ENCODE results near the gene TRAK1. TPM values are rescaled to one million over a fixed set of nuclear protein-coding genes. Genes with fewer than 3 reads are reported as not detected.

TRAK1 gene
- polyA plus RNA-seq, 3 donors, result 6.6 to 40.8 (median 7.0) TPM

GRCh38 chr3:42084586-42084985 lies 6.6 kb upstream of the TRAK1 start:
- peaks cover 84% of the 10 kb centered on the region for H4K20me1 ChIP-seq (ENCODE audit: insufficient read depth, low read length)
- intact Hi-C loops (cut with micrococcal nuclease), result no loop called here
- H3K9ac ChIP-seq (ENCODE audit: insufficient read depth, low read length, poor library complexity, severe bottlenecking), result no peak overlapping the region
- Mint-ChIP-seq H3K27ac (peak overlapping the region in 1 of 7 donors; percentile 63), H3K36me3 (peaks cover 27% of the 10 kb centered on the region in 2 donors), H3K4me3 (no peak overlapping the region), H3K9me3 (peaks cover 0 to 2% (median 0%) of the 10 kb centered on the region in 7 donors), H3K4me1 (peaks cover 38% of the 10 kb centered on the region), H3K27me3 (ENCODE audit: low read depth in 3 of 3) (peaks cover 0 to 3% (median 0%) of the 10 kb centered on the region in 3 donors)
- peaks cover 80% of the 10 kb centered on the region for H3K79me2 ChIP-seq (ENCODE audit: insufficient read depth, low read length)
- H3K27me3 ChIP-seq (ENCODE audit: control insufficient read depth in 2 of 2, insufficient read depth in 2 of 2, low read length in 2 of 2), result no peaks in the 10 kb centered on the region
- H3K9me3 ChIP-seq (replicated peaks in 1 of 2; ENCODE audit: control insufficient read depth in 1 of 2, insufficient read depth in 1 of 2, low read length in 2 of 2), result no peaks in the 10 kb centered on the region
- H3K27ac ChIP-seq (ENCODE audit: low read depth in 1 of 2, low read length in 2 of 2), result no peak overlapping the region
- DNase-seq, result no peak
- H2AFZ ChIP-seq (ENCODE audit: insufficient read depth, low read depth, low read length, poor library complexity, severe bottlenecking), result no peak overlapping the region
- H3K4me2 ChIP-seq (replicated peaks; ENCODE audit: extremely low read depth, low read length, poor library complexity, severe bottlenecking), result no peak overlapping the region
- no peak overlapping the region for H3K4me3 ChIP-seq (replicated peaks in 1 of 3; ENCODE audit: low read depth in 2 of 3, low read length in 3 of 3)
- peaks cover 22 to 31% of the 10 kb centered on the region in 2 donors for H3K4me1 ChIP-seq (ENCODE audit: control insufficient read depth in 1 of 2, insufficient read depth in 2 of 2, low read length in 2 of 2)
- 92% methylated on average over 2 of the region's 3 CpGs for WGBS (ENCODE audit: insufficient coverage)
- TF ChIP-seq CTCF (IDR thresholded peaks at IDR 0.05), result no peak
- H3K36me3 ChIP-seq (replicated peaks in 1 of 2; ENCODE audit: control insufficient read depth in 1 of 2, insufficient read depth in 2 of 2, low read length in 2 of 2), result peaks cover 30% of the 10 kb centered on the region in 2 donors

- Histone ChIP-seq H4K20me1 (ENCODE audit: insufficient read depth, low read length) (peaks cover 72% of the 10 kb centered on the region), H3K4me3 (replicated peaks in 1 of 3; ENCODE audit: low read depth in 2 of 3, low read length in 3 of 3) (no peak overlapping the region), H3K36me3 (replicated peaks in 1 of 2; ENCODE audit: control insufficient read depth in 1 of 2, insufficient read depth in 2 of 2, low read length in 2 of 2) (peaks cover 40 to 42% of the 10 kb centered on the region in 2 donors), H3K79me2 (ENCODE audit: insufficient read depth, low read length) (peaks cover 70% of the 10 kb centered on the region), H3K9me3 (replicated peaks in 1 of 2; ENCODE audit: control insufficient read depth in 1 of 2, insufficient read depth in 1 of 2, low read length in 2 of 2) (peaks cover 0 to under 1% of the 10 kb centered on the region in 2 donors), H3K27me3 (ENCODE audit: control insufficient read depth in 2 of 2, insufficient read depth in 2 of 2, low read length in 2 of 2) (no peaks in the 10 kb centered on the region), H3K27ac (ENCODE audit: low read depth in 1 of 2, low read length in 2 of 2) (no peak overlapping the region), H3K4me1 (ENCODE audit: control insufficient read depth in 1 of 2, insufficient read depth in 2 of 2, low read length in 2 of 2) (peaks cover 10 to 19% of the 10 kb centered on the region in 2 donors), H3K4me2 (replicated peaks; ENCODE audit: extremely low read depth, low read length, poor library complexity, severe bottlenecking) (no peak overlapping the region), H3K9ac (ENCODE audit: insufficient read depth, low read length, poor library complexity, severe bottlenecking) (no peak overlapping the region), H2AFZ (ENCODE audit: insufficient read depth, low read depth, low read length, poor library complexity, severe bottlenecking) (no peak overlapping the region)
- peak overlapping the region in 2 of 7 donors; percentile 45 to 57 for H3K27ac Mint-ChIP-seq
- H3K4me1 Mint-ChIP-seq, result peaks cover 26% of the 10 kb centered on the region
- 94% methylated on average over 2 of the region's 11 CpGs for WGBS (ENCODE audit: insufficient coverage)
- intact Hi-C loops (cut with micrococcal nuclease), result no loop called here
- no peak for DNase-seq
- H3K36me3 Mint-ChIP-seq, result peaks cover 38 to 40% of the 10 kb centered on the region in 2 donors
- H3K27me3 Mint-ChIP-seq (ENCODE audit: low read depth in 3 of 3), result no peaks in the 10 kb centered on the region
- no peak overlapping the region for H3K4me3 Mint-ChIP-seq
- TF ChIP-seq CTCF (IDR thresholded peaks at IDR 0.05), result no peak
- H3K9me3 Mint-ChIP-seq, result peaks cover 0 to 12% (median 2%) of the 10 kb centered on the region in 7 donors
These were observed 5.3 kb upstream of the TRAK1 start for GRCh38 chr3:42085641-42086376.

Measured in CD14-positive monocyte (primary cell).